ENCODE measurements around the gene PPP4R2. TPM values are rescaled to one million over a fixed set of nuclear protein-coding genes. Genes with fewer than 3 reads are reported as not detected.

Gene PPP4R2, protein sequence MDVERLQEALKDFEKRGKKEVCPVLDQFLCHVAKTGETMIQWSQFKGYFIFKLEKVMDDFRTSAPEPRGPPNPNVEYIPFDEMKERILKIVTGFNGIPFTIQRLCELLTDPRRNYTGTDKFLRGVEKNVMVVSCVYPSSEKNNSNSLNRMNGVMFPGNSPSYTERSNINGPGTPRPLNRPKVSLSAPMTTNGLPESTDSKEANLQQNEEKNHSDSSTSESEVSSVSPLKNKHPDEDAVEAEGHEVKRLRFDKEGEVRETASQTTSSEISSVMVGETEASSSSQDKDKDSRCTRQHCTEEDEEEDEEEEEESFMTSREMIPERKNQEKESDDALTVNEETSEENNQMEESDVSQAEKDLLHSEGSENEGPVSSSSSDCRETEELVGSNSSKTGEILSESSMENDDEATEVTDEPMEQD
- total RNA-seq (2014; rRNA removed) (40.5 and 62.7 TPM in 2 replicates), Bru-seq, nascent RNA (percentile 94 among the genes with signal in this experiment), BruChase-seq, experiment 1, labeled RNA remaining after a 6-hour chase (percentile 95 among the genes with signal in this experiment), BruChase-seq, experiment 2, labeled RNA remaining after a 2-hour chase (percentile 94 among the genes with signal in this experiment)
- long read RNA-seq, full-length matches to known transcripts: 242 of 309 reads
- long read RNA-seq, partial matches to known transcripts: 23 of 309 reads
- long read RNA-seq, other reads (novel, unspliced or antisense): 44 of 309 reads

DNA sequence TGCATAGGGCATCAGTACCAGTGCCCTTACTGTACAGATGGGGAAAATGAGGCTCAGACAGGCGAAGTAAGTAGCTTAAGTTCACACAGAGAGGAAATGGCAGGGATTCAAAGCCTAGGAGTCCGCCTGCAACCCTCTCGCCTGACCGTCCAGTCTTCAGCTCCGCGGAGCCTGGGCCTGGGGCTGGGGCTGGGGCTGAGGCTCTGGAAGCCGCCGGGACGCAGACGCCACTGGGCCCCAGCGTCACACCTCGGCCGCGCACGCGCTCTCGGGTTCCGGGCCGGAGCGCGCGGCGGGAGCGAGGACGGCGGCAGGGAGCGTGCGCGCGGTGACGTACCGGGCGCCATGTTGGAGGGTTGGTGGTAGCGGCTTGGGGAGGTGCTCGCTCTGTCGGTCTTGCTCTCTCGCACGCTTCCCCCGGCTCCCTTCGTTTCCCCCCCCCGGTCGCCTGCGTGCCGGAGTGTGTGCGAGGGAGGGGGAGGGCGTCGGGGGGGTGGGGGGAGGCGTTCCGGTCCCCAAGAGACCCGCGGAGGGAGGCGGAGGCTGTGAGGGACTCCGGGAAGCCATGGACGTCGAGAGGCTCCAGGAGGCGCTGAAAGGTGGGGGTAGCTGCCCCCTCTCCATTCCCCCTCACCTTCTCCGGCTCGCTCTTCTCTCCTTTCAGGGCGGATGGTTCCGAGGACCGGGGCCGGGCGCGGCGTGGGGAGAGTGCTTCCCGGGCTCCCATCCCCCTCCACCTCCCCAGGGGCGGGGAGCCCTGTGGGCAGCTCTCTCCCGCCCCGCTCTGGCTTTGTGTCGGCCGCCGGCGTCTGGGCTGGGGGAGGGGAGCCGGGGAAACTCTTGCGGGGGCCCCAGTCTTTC, at the start of gene PPP4R2:
Gene PPP4R2 (plus strand): TSS at position 339 of the 861 bp plus-strand sequence. CDS start 227 bp downstream, at position 566.
- H3K9me2 ChIP-seq (replicated peaks; ENCODE audit: low read length): no peaks in the 10 kb centered on the region
- ATAC-seq (peak; percentile 82), DNase-seq (peak; percentile 93)
- CTCF ChIA-PET: interaction anchor here (1.0 kb wide), 2 partner anchors 51 to 61 kb away, joined by 4 to 5 read pairs; no protein-coding TSS in a partner anchor
- BruUV-seq (replicated peaks): no TSS peak
- H2AFZ ChIP-seq (ENCODE audit: low read length): peak within 1 kb of the TSS; percentile 76
- TF ChIP-seq, protein P1, sequence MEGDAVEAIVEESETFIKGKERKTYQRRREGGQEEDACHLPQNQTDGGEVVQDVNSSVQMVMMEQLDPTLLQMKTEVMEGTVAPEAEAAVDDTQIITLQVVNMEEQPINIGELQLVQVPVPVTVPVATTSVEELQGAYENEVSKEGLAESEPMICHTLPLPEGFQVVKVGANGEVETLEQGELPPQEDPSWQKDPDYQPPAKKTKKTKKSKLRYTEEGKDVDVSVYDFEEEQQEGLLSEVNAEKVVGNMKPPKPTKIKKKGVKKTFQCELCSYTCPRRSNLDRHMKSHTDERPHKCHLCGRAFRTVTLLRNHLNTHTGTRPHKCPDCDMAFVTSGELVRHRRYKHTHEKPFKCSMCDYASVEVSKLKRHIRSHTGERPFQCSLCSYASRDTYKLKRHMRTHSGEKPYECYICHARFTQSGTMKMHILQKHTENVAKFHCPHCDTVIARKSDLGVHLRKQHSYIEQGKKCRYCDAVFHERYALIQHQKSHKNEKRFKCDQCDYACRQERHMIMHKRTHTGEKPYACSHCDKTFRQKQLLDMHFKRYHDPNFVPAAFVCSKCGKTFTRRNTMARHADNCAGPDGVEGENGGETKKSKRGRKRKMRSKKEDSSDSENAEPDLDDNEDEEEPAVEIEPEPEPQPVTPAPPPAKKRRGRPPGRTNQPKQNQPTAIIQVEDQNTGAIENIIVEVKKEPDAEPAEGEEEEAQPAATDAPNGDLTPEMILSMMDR (conservative IDR thresholded peaks at IDR 0.05; ENCODE audit: low read depth, low read length): no peak
- TF ChIP-seq EZH2 (IDR thresholded peaks at IDR 0.05; ENCODE audit: low read length, unreplicated experiment) (no peak), EZH2phosphoT487 (IDR thresholded peaks at IDR 0.05; ENCODE audit: borderline replicate concordance, low read length) (no peak)
- peaks cover 48% of the 10 kb centered on the region for H3K79me2 ChIP-seq (ENCODE audit: low read length)
- peak within 1 kb of the TSS; percentile 85 for H3K4me3 ChIP-seq (ENCODE audit: low read length)
- H3F3A ChIP-seq (ENCODE audit: low read length, unreplicated experiment): no peaks in the 10 kb centered on the region
- POLR2A ChIA-PET (ENCODE audit: unreplicated experiment): interaction anchor here (0.7 kb wide), 1 partner anchor 28 kb away, joined by 3 read pairs; no protein-coding TSS in a partner anchor
- H3K36me3 ChIP-seq (ENCODE audit: low read depth, low read length): peaks cover 23% of the 10 kb centered on the region
- H3K4me2 ChIP-seq (ENCODE audit: low read length): peak within 1 kb of the TSS; percentile 94
- peak within 1 kb of the TSS; percentile 83 for H3K9ac ChIP-seq (ENCODE audit: low read length)
- H3K27me3 ChIP-seq (ENCODE audit: low read length): no peaks in the 10 kb centered on the region
- H3K4me1 ChIP-seq (ENCODE audit: insufficient read depth, low read length): peaks cover 28% of the 10 kb centered on the region
- peak within 1 kb of the TSS; percentile 75 for H3K27ac ChIP-seq (ENCODE audit: low read length)
- peaks cover 35% of the 10 kb centered on the region for H4K20me1 ChIP-seq (ENCODE audit: low read length)
- intact Hi-C loops (cut with micrococcal nuclease): loop anchor here (1.0 to 5.0 kb wide), 4 partner anchors 41 to 149 kb away; partner anchors contain the start of gene SHQ1
- no peaks in the 10 kb centered on the region for H3K9me3 ChIP-seq (ENCODE audit: low read length)

DNA sequence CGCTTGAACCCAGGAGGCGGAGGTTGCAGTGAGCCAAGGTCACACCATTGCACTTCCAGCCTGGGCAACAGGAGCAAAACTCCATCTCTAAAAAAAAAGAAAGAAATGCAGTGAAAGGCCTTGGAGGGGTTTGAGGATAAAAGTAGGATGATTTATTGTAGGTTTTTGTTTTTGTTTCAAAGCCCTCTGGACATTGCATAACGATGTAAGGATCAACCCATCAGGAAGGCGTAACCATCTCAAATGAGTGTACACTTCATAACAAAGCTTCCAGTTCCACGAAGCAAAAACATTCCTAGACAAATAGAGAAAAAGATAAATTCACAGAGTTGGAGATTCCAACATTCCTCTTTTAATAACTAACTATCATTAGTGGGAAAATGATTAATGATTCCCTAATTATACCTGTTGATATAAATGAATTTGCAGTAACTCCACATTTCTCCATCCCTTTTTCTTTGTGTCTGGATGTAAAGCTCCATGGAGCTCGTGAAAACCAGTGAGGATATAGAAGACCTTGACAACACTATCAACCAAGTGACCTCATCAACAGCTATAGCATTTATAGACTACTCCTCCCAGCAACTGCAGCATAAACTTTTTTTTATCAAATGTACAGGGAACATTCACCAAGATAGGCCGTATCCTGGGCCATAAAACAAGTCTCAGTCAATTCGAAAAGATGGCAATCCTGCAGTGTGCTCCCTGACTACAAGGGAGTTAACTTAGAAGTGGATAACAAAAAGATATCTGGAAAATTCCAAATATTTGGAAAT, 48.7 kb upstream of the PPP4R2 start:
- intact Hi-C loops (cut with micrococcal nuclease): no loop called here

More for the DNA sequence above, 48.7 kb upstream of the PPP4R2 start:
- no TSS peak for BruUV-seq (replicated peaks)
- H3K4me2 ChIP-seq (ENCODE audit: low read length): no peak overlapping the region
- DNase-seq (no peak), ATAC-seq (no peak)
- H3F3A ChIP-seq (ENCODE audit: low read length, unreplicated experiment): no peaks in the 10 kb centered on the region
- no peaks in the 10 kb centered on the region for H3K9me2 ChIP-seq (replicated peaks; ENCODE audit: low read length)
- TF ChIP-seq EZH2 (IDR thresholded peaks at IDR 0.05; ENCODE audit: low read length, unreplicated experiment) (no peak), EZH2phosphoT487 (IDR thresholded peaks at IDR 0.05; ENCODE audit: borderline replicate concordance, low read length) (no peak)
- TF ChIP-seq, protein P1 (conservative IDR thresholded peaks at IDR 0.05; ENCODE audit: low read depth, low read length): no peak
- no peak overlapping the region for H3K4me3 ChIP-seq (ENCODE audit: low read length)
- H3K79me2 ChIP-seq (ENCODE audit: low read length): no peaks in the 10 kb centered on the region
- no peaks in the 10 kb centered on the region for H4K20me1 ChIP-seq (ENCODE audit: low read length)
- no peak overlapping the region for H2AFZ ChIP-seq (ENCODE audit: low read length)
- CTCF ChIA-PET: no interaction called here
- H3K4me1 ChIP-seq (ENCODE audit: insufficient read depth, low read length): peaks cover 10% of the 10 kb centered on the region
- no peaks in the 10 kb centered on the region for H3K9me3 ChIP-seq (ENCODE audit: low read length)
- POLR2A ChIA-PET (ENCODE audit: unreplicated experiment): no interaction called here
- H3K27ac ChIP-seq (ENCODE audit: low read length): no peak overlapping the region
- H3K27me3 ChIP-seq (ENCODE audit: low read length): no peaks in the 10 kb centered on the region
- H3K36me3 ChIP-seq (ENCODE audit: low read depth, low read length): no peaks in the 10 kb centered on the region
- H3K9ac ChIP-seq (ENCODE audit: low read length): no peak overlapping the region

Measured in PC-3 (cell line).